NCI-H1694 (cell line): Measurements from ENCODE around the gene USP10.

Source experiments
- DNase-seq: peaks from one replicate; lab custom pipeline; 2025; lab: John Stamatoyannopoulos, UW

The USP10 gene

DNA sequence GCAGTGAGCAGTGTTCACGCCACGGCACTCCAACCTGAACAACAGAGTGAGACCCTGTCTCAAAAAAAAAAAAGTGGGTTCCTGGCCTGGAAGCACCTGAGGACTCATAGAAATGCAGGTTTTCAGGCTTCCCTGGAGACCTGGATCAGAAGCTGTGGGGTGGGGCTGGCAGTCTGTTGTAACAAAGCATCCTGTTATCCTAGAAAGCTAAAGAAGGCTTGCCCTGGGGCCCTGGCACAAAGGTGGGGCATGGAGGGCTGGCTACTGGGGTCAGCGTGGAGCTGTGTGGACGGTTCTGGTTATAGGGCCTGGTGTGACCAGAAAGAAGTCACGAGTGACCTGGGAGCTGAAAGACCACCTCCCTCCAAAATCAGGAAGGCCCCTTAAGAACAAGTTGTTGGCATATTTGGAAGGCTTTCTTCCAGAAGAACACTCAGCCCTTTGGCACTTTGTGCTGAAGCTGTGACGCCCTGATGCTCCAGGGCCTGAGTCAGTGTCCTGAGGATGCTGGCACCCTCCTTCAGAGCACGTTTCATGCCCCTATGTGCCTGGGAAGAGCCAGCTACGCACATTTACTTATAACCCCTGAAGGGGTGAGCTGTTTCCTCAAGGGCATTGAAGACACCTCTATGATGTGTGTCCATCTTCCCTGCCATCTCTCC, 126.2 kb downstream of the USP10 start:
- DNase-seq, result no peak

DNA sequence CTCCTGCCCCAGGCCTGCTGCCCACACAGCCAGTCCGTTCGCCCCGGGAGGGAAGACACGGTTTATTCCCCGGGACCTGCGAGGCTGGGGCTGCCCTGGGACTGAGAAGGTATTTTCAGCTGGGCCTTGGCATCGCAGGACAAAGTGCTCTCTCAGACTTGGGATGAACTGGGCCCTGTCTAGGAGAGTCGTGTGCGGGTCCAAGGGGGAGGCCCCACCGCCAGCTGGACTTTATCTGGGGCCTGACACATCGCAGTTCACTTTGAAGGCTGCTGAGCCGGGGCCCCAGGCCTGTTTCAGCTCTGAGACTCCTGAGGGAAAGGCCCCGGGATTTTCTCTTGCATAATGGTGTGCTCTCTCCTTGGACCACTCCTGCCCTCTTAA, 126.8 kb downstream of the USP10 start:
- DNase-seq, result no peak

DNA sequence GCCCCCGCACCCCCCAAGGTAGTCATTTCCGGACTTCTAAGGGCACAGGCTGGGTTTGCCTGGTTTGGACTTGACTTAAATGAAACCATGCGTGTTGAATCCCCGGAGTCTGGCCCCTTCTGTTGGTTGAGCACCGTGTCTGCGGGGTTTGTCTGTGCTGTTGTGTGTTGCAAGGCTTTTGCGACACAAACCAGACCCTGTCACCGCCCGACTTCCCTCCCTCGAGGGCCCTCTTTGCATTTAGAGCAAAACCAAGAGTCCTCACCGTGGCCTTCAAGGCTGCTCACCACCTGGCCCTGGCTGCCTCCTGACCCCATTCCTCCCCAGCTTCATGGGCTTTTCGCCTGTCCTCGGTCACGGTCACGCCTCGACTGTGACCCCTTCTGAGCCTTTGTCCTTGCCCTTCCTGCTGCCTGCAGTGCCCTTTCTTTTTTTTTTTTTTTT, 127.4 kb downstream of the USP10 start:
- DNase-seq, result no peak

DNA sequence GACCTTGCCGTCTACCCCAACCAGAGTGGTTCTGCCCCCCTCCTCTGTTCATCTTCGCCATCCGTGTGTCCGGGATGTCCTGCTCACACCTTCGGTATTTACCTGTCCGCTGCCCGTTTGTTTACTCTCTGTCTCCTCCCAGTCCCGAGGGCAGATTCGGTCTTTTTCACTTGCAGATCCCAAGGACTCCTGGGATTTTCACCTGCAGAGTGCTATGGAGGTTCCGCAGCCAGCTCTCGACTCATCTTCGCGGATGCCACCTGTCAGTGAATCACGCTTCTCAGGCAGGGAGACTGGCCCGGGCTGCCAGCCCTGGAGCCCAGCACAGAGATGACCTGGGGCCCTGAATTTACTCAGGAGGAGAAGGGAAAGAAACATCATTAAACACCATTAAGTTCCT, 128.1 kb downstream of the USP10 start:
- no peak for DNase-seq

DNA sequence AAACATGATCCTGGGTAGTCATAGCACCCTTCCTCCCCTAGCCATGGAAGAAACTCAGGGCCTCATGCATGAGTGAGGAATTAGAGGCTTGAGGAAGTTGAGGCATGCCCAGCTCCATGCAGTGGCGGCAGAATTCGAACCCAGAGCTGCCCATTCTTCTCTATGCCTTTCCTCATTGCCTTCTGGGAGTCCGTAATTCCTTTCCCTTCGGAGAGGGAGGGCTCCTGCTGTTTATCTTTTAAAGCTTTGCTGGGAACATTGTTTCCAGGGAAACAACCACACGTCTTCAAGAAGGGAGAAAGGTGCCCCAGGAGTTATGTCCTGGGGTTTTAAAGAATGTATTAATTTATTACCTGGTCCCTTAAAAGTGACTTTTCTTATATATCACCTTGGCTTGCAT, 128.5 kb downstream of the USP10 start:
- DNase-seq, result no peak
